H9 (cell line): ENCODE measurements around the gene PLEKHA7. TPM values are rescaled to one million over a fixed set of nuclear protein-coding genes. Genes with fewer than 3 reads are reported as not detected.

ENCODE experiments used
- DNase-seq: peaks from one replicate; pipeline ENCODE4 v3.0.0-alpha.2; 2017
- H2AFZ ChIP-seq: one replicate; pipeline ENCODE4 v1.6.1; 2013; ENCODE audit warnings: mild to moderate bottlenecking, low read length, control low read depth, moderate library complexity
- H2AK5ac ChIP-seq: 2 replicates; pipeline ENCODE4 v1.6.1; 2013; ENCODE audit warnings: low read length, control low read depth, mixed read lengths; ENCODE audit not compliant: insufficient read length
- H2BK120ac ChIP-seq: one replicate; pipeline ENCODE4 v1.6.1; 2013; ENCODE audit warnings: low read depth, mild to moderate bottlenecking, low read length, control low read depth, inconsistent platforms; ENCODE audit not compliant: poor library complexity, severe bottlenecking
- H2BK12ac ChIP-seq: 2 replicates; pipeline ENCODE4 v1.6.1; 2013; ENCODE audit warnings: low read length, control low read depth, mixed read lengths, low read depth; ENCODE audit not compliant: insufficient read length
- H2BK15ac ChIP-seq: 2 replicates; pipeline ENCODE4 v1.6.1; 2013; ENCODE audit warnings: low read depth, low read length, control low read depth
- H2BK20ac ChIP-seq: one replicate; pipeline ENCODE4 v1.6.1; 2013; ENCODE audit warnings: low read depth, mild to moderate bottlenecking, low read length, control low read depth, inconsistent platforms; ENCODE audit not compliant: poor library complexity, severe bottlenecking
- H2BK5ac ChIP-seq: 2 replicates; pipeline ENCODE4 v1.6.1; 2013; ENCODE audit warnings: low read length, control low read depth, mixed read lengths; ENCODE audit not compliant: insufficient read length
- H3K14ac ChIP-seq: 2 replicates; pipeline ENCODE4 v1.6.1; 2013; ENCODE audit warnings: low read length, control low read depth; ENCODE audit not compliant: insufficient read depth
- H3K18ac ChIP-seq: 2 replicates; pipeline ENCODE4 v1.6.1; 2013; ENCODE audit warnings: low read depth, mild to moderate bottlenecking, mixed read lengths, low read length, control low read depth; ENCODE audit not compliant: insufficient read length
- H3K23ac ChIP-seq: 2 replicates; pipeline ENCODE4 v1.6.1; 2013; ENCODE audit warnings: low read length, control low read depth, mixed read lengths, low read depth; ENCODE audit not compliant: insufficient read length
- H3K23me2 ChIP-seq: 2 replicates; pipeline ENCODE4 v1.6.1; 2013; ENCODE audit warnings: low read depth, mild to moderate bottlenecking, mixed read lengths, low read length, control low read depth; ENCODE audit not compliant: insufficient read length, poor library complexity, severe bottlenecking
- H3K27ac ChIP-seq: 2 replicates; pipeline ENCODE4 v1.5.1; 2013; ENCODE audit warnings: low read length, control low read depth, mixed read lengths, low read depth; ENCODE audit not compliant: insufficient read length
- H3K27me3 ChIP-seq: 2 replicates; pipeline ENCODE4 v1.6.1; 2013; ENCODE audit warnings: low read length, control low read depth, inconsistent platforms; ENCODE audit not compliant: insufficient read depth
- H3K4ac ChIP-seq: 2 replicates; pipeline ENCODE4 v1.6.1; 2013; ENCODE audit warnings: low read depth, mild to moderate bottlenecking, control low read depth, inconsistent platforms, low read length, moderate library complexity
- H3K4me1 ChIP-seq: 2 replicates; pipeline ENCODE4 v1.6.1; 2013; ENCODE audit warnings: low read length, control low read depth, inconsistent platforms; ENCODE audit not compliant: insufficient read depth
- H3K4me2 ChIP-seq: 2 replicates; pipeline ENCODE4 v1.6.1; 2013; ENCODE audit warnings: low read length, control low read depth, mixed read lengths; ENCODE audit not compliant: insufficient read length, insufficient read depth
- H3K56ac ChIP-seq: 2 replicates; pipeline ENCODE4 v1.6.1; 2013; ENCODE audit warnings: low read depth, mild to moderate bottlenecking, mixed read lengths, low read length, control low read depth; ENCODE audit not compliant: insufficient read length
- H3K79me1 ChIP-seq: 2 replicates; pipeline ENCODE4 v1.6.1; 2013; ENCODE audit warnings: low read depth, mild to moderate bottlenecking, moderate library complexity, low read length, control low read depth, inconsistent platforms; ENCODE audit not compliant: insufficient read depth, poor library complexity, severe bottlenecking
- H3K79me2 ChIP-seq: 2 replicates; pipeline ENCODE4 v1.6.1; 2013; ENCODE audit warnings: low read length, control low read depth, inconsistent platforms; ENCODE audit not compliant: insufficient read depth
- H3K9ac ChIP-seq: 2 replicates; pipeline ENCODE4 v1.6.1; 2013; ENCODE audit warnings: low read length, control low read depth, mixed read lengths; ENCODE audit not compliant: insufficient read length; ENCODE audit errors: extremely low read depth
- H3K9me3 ChIP-seq: one replicate; pipeline ENCODE4 v1.6.1; 2013; ENCODE audit warnings: low read depth, low read length, inconsistent platforms; ENCODE audit not compliant: control insufficient read depth
- H3T11ph ChIP-seq: one replicate; pipeline ENCODE4 v1.6.1; 2013; ENCODE audit warnings: mild to moderate bottlenecking, low read length, control low read depth, inconsistent platforms
- H4K20me1 ChIP-seq: one replicate; pipeline ENCODE4 v1.6.1; 2013; ENCODE audit not compliant: control insufficient read depth, insufficient read length, insufficient read depth
- H4K5ac ChIP-seq: 2 replicates; pipeline ENCODE4 v1.6.1; 2013; ENCODE audit warnings: low read depth, mild to moderate bottlenecking, mixed read lengths, low read length, control low read depth; ENCODE audit not compliant: insufficient read length
- H4K8ac ChIP-seq: replicated peaks from 2 replicates; pipeline ENCODE4 v1.6.1; 2013; ENCODE audit warnings: low read length, control low read depth, mixed read lengths, low read depth; ENCODE audit not compliant: insufficient read length
- H4K91ac ChIP-seq: 2 replicates; pipeline ENCODE4 v1.6.1; 2013; ENCODE audit warnings: low read depth, mild to moderate bottlenecking, moderate library complexity, mixed read lengths, low read length, control low read depth; ENCODE audit not compliant: insufficient read length
- H3K27ac Mint-ChIP-seq, 3 experiments: 2 replicates in 2 of 3; 3 replicates in 1 of 3; pipeline ENCODE4 v1.8.0; 2020 to 2021; ENCODE audit warnings: mixed read lengths in 3 of 3, mild to moderate bottlenecking in 1 of 3, moderate library complexity in 1 of 3
- H3K27me3 Mint-ChIP-seq: 2 replicates; pipeline ENCODE4 v1.8.0; 2021; ENCODE audit warnings: low read depth, mild to moderate bottlenecking, moderate library complexity, mixed read lengths
- H3K36me3 Mint-ChIP-seq, 3 experiments: 2 replicates in 2 of 3; 3 replicates in 1 of 3; pipeline ENCODE4 v1.8.0; 2020 to 2021; ENCODE audit warnings: low read depth in 3 of 3, mixed read lengths in 3 of 3; ENCODE audit not compliant: insufficient read depth in 1 of 3
- H3K4me1 Mint-ChIP-seq, 2 experiments: 2 replicates each; pipeline ENCODE4 v1.8.0; 2020; ENCODE audit warnings: mixed read lengths in 2 of 2
- H3K4me3 Mint-ChIP-seq, 2 experiments: 2 replicates in 1 of 2; 3 replicates in 1 of 2; pipeline ENCODE4 v1.8.0; 2020 to 2021; ENCODE audit warnings: mild to moderate bottlenecking in 2 of 2, mixed read lengths in 2 of 2, moderate library complexity in 1 of 2
- H3K9me3 Mint-ChIP-seq, 2 experiments: 2 replicates in 1 of 2; 3 replicates in 1 of 2; pipeline ENCODE4 v1.8.0; 2020; ENCODE audit warnings: mild to moderate bottlenecking in 2 of 2, mixed read lengths in 2 of 2, moderate library complexity in 1 of 2
- WGBS: extraction: QIAGEN DNeasy Blood & Tissue Kit; methylation state at CpG from one replicate; pipeline ENCODE4 v1.1.7; 2013; ENCODE audit warnings: missing lambda C conversion rate, low lambda C conversion rate, mixed read lengths; ENCODE audit not compliant: insufficient read length; ENCODE audit errors: extremely low coverage; 5-methylcytosine and 5-hydroxymethylcytosine counted together
- total RNA-seq: library from RNA; stranded (reverse); gene quantifications from 2 replicates; pipeline ENCODE4 v1.2.1, GENCODE V29; 2021
- TF ChIP-seq, protein P1 (sequence below): fragments of 200-600 bp; sonication (generic); conservative IDR thresholded peaks from 3 replicates; pipeline ENCODE4 v1.8.0; 2021; ENCODE audit warnings: antibody characterized with exemption, mild to moderate bottlenecking

The PLEKHA7 gene
- total RNA-seq, 1 experiment from 2014 or later = 21.0 TPM

DNA sequence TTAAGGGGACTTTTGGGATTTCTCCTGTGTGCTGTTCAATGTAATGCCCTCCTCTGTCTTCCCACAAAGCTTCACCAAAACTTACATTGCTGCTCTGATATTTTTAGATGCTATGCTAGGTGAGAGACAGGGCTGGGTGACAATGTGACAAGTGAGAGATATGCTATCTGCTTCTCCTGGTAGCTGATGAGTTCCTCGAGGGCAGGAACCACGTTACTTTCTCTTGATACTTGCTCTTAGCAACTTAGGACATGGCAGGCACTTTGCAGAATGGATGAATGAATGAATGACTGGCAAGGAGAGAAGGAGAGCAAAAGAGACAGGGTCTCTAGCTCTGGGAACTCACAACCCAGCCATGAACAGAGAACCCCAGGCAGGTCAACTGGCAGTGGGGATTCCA lies 160.4 kb downstream of the PLEKHA7 start:
- H2BK15ac ChIP-seq = no peak overlapping the region
- no peak overlapping the region for H4K8ac ChIP-seq
- no CpG with 5 or more reads among the region's 2 CpGs for WGBS
- Mint-ChIP-seq H3K4me3 (no peak overlapping the region), H3K9me3 (no peaks in the 10 kb centered on the region), H3K27ac (no peak overlapping the region), H3K4me1 (no peaks in the 10 kb centered on the region), H3K36me3 (peaks cover 0 to 38% (median 10%) of the 10 kb centered on the region in 3 experiments; a peak in 6 of 7 replicates), H3K27me3 (no peaks in the 10 kb centered on the region)
- H2AFZ ChIP-seq = no peak overlapping the region
- no peaks in the 10 kb centered on the region for H3K4me1 ChIP-seq
- H3K56ac ChIP-seq = no peak overlapping the region
- no peak overlapping the region for H2BK20ac ChIP-seq
- no peaks in the 10 kb centered on the region for H4K20me1 ChIP-seq
- H4K91ac ChIP-seq = no peak overlapping the region
- no peak overlapping the region for H2AK5ac ChIP-seq
- H3K23ac ChIP-seq = no peak overlapping the region
- no peaks in the 10 kb centered on the region for H3K23me2 ChIP-seq
- H2BK5ac ChIP-seq = no peak overlapping the region
- H3K4ac ChIP-seq = no peak overlapping the region
- no peak overlapping the region for H2BK12ac ChIP-seq
- H4K5ac ChIP-seq = no peak overlapping the region
- no peak overlapping the region for H3K4me2 ChIP-seq
- no peak overlapping the region for H3K18ac ChIP-seq
- H3K27ac ChIP-seq = no peak overlapping the region
- TF ChIP-seq, protein P1, sequence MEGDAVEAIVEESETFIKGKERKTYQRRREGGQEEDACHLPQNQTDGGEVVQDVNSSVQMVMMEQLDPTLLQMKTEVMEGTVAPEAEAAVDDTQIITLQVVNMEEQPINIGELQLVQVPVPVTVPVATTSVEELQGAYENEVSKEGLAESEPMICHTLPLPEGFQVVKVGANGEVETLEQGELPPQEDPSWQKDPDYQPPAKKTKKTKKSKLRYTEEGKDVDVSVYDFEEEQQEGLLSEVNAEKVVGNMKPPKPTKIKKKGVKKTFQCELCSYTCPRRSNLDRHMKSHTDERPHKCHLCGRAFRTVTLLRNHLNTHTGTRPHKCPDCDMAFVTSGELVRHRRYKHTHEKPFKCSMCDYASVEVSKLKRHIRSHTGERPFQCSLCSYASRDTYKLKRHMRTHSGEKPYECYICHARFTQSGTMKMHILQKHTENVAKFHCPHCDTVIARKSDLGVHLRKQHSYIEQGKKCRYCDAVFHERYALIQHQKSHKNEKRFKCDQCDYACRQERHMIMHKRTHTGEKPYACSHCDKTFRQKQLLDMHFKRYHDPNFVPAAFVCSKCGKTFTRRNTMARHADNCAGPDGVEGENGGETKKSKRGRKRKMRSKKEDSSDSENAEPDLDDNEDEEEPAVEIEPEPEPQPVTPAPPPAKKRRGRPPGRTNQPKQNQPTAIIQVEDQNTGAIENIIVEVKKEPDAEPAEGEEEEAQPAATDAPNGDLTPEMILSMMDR = no peak
- H3K14ac ChIP-seq = no peak overlapping the region
- no peak overlapping the region for H3T11ph ChIP-seq
- H3K79me2 ChIP-seq = no peaks in the 10 kb centered on the region
- H3K9me3 ChIP-seq = no peaks in the 10 kb centered on the region
- H3K79me1 ChIP-seq = no peaks in the 10 kb centered on the region
- no peak for DNase-seq
- H2BK120ac ChIP-seq = no peak overlapping the region
- no peak overlapping the region for H3K9ac ChIP-seq
- H3K27me3 ChIP-seq = no peaks in the 10 kb centered on the region
